NCI-H187 (cell line): ENCODE results near the gene LRSAM1.

Experiments
- DNase-seq, 2 experiments: peaks; one replicate each; lab custom pipeline; 2025; lab: John Stamatoyannopoulos, UW

The LRSAM1 gene

DNA sequence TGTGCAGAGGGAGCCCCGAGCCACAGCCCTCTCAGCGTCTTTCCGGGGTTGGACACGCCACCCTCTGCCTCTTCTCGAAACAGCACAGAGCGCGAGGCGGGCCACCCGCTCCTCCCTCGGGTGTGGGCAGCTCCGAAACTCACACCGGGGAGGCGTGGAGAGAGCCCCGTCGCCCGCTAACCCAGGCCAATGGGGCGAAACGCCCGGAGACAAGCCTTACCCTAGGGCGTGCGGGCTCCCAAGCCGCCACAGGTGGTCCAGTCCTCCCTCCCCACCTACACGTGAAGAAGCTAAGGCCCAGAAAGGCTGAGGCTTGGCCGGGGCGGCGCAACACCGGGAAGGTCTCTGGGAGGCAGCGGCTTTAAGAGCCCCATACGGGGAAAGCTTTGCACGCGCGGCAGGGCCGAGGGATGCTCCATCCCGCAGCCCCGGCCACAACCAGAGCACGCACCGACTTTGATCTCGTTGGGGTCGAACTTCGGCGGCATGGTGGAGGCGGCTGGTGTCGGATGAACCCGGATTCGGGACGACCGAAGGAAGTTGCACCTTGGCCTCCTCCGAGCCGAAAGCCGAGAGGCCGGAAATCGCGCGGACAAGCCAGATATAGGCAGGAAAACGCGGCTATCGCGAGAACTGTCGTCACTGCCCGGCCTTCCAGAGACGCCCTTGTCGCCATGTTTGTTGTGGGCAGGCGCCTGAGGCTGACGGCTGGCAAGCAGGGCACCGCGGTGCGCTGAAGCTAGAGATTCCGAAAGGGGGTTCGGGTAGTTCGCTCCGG, at the start of gene LRSAM1, which contains the start of gene RPL12:
LRSAM1 (plus strand) TSS at position 681 of the 778 bp plus-strand sequence. CDS start 3,018 bp downstream, outside the sequence.
RPL12 (minus strand) TSS at position 577 of the 778 bp plus-strand sequence; CDS start at position 488, 89 bp downstream.
- peak; percentile 73 to 77 for DNase-seq

DNA sequence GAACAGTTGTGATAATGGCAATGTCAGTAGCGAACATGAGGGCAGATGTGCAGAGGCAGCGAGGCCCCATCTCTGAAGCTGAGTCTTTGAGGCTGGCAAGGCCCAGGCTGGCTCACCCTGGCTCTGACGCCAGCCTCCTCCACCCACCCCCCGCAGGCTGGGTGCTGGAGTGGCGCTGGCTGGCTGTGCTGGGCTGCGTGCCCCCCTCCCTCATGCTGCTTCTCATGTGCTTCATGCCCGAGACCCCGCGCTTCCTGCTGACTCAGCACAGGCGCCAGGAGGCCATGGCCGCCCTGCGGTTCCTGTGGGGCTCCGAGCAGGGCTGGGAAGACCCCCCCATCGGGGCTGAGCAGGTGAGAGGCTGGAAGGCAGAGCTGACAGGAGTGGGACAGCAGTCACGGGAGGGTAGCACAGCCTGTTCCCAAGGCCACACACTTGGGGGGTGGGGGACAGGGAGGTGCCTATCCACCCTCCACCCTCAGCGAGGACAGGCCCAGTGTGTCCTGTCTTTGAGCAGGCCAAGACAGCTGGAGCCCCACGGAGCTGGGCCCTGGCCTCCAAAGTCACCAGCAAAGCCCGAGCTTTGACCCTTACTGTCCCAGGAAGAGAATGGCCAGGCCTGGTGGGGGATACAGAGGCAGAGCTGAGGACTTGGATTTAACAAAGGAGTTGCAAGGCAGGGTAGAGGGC, 48.8 kb upstream of the LRSAM1 start:
- no peak for DNase-seq

DNA sequence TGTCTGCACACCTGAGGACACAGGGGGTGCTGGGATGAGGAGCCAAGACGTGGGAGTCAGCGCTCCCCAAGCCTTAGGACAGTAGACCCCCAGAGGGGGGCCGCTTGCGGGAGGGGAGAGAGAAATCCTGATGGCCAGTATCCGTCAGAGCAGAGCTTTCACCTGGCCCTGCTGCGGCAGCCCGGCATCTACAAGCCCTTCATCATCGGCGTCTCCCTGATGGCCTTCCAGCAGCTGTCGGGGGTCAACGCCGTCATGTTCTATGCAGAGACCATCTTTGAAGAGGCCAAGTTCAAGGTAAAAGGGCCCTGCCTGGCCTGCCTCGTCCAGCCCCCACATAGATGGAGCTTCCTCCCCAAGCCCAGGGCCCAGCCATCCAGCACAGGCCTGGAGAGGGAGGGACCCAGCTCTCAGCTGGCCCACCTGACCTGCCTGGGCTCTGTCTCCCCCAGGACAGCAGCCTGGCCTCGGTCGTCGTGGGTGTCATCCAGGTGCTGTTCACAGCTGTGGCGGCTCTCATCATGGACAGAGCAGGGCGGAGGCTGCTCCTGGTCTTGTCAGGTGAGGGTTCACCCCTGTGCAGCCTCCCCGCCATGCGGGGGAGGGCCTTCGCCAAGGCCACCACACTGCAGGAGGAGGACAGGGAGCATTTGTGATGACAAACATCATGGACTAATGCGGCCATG, 47.7 kb upstream of the LRSAM1 start:
- DNase-seq, result no peak

DNA sequence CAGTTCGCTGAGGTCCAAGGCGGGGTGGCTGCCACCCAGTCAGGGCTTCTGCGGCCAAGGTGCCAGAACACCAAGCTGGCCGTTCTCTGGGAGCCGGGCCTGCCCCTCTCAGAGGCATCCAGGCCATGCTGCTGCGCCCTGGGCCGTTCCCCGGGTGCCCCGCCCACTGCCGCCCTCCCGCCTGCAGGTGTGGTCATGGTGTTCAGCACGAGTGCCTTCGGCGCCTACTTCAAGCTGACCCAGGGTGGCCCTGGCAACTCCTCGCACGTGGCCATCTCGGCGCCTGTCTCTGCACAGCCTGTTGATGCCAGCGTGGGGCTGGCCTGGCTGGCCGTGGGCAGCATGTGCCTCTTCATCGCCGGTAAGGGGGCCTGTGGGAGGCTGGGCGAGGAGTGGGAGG, 46.7 kb upstream of the LRSAM1 start:
- no peak for DNase-seq

DNA sequence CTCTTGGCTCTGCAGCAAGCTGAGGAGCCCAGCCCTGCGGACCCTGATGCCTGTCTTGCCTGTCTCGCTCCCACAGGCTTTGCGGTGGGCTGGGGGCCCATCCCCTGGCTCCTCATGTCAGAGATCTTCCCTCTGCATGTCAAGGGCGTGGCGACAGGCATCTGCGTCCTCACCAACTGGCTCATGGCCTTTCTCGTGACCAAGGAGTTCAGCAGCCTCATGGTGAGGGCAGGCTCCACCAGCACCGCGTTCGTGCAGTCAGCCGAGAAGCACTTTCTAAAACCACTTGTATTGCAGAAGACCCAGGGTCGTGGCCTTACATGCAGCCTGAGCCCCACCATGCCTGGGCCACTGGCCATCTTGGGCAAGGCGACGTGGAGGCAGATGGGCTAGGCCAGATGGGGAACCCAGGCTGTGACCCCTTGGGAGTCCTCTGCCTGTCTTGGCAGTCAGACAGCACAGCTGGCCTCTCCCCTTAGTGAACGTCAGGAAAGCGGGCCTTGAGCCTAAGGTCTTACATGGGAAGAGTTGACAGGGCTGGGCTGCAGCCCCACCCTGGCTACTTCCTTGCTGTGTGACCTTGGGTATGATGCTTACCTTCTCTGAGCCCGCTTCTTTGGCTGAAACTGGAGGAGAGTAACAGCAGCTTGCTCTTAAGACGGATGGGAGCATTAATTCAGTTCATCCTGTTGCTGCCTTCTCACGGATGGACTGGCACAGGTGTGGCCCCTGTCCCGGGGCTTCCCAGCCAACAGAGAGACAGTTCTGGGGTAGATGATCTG, 45.8 kb upstream of the LRSAM1 start:
- DNase-seq, result no peak

DNA sequence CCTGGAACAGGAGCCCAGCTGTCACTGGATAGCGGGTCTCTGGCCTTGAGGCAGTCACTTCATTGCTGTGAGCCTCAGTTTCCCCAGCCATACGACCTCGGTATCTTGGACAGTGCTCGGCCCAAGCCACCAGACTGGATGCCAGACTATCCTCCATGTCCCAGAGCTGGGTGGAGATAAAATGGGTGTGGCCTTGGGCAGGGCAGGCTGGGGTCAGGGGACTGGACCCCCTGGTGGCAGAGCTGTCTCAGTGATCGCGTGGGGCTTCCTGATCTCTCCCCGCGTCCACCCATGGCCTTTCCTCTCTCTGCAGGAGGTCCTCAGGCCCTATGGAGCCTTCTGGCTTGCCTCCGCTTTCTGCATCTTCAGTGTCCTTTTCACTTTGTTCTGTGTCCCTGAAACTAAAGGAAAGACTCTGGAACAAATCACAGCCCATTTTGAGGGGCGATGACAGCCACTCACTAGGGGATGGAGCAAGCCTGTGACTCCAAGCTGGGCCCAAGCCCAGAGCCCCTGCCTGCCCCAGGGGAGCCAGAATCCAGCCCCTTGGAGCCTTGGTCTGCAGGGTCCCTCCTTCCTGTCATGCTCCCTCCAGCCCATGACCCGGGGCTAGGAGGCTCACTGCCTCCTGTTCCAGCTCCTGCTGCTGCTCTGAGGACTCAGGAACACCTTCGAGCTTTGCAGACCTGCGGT, 44.4 kb upstream of the LRSAM1 start:
- DNase-seq, result no peak

DNA sequence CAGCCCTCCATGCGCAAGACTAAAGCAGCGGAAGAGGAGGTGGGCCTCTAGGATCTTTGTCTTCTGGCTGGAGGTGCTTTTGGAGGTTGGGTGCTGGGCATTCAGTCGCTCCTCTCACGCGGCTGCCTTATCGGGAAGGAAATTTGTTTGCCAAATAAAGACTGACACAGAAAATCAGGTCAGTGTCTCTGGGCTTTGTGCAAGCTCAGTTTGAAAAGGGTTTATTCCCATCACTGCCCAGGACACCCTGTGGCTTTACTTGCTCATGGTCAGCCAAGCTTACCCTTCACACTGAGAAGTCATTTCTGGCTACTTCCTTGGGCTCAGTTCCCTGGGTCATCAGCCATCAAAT, 43.8 kb upstream of the LRSAM1 start:
- no peak for DNase-seq

DNA sequence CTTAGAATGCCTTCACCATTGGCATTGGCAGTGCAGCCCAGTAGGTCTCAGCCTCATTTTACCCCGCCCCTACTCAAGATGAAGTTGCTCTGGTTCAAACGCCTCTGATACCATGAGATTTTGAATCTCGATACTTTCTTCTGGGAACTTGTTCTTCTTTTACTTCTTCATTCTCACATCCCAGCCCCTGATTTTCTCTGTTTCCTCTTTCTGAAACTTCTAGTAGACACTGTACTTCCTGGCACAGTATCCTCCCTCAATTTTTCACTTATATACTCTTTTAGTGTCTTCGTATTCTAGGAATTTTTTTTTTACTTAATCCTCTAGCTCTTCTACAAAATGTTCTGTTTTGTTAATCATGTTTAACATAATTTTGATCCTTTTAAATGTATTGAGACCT, 40.2 kb upstream of the LRSAM1 start:
- no peak for DNase-seq

DNA sequence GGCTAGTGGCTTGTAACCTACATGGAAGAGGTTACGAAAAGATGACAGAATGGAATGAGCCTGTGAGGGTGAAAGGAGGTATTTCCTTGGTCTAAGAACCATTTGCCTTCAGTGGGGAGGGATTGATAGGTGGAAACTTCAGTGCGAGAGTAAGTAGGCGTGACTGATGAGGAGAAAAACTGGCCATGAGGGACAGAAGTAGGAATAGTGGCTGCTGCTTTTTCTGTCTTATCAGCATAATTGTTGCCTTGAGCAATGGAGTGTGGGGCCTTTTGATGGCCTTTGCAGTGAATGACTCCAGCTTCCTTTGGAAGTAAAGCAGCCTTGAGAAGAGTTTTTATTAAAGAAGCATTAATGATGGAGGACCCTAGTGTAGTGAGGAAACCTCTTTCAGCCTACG, 36.2 kb upstream of the LRSAM1 start:
- DNase-seq, result no peak

DNA sequence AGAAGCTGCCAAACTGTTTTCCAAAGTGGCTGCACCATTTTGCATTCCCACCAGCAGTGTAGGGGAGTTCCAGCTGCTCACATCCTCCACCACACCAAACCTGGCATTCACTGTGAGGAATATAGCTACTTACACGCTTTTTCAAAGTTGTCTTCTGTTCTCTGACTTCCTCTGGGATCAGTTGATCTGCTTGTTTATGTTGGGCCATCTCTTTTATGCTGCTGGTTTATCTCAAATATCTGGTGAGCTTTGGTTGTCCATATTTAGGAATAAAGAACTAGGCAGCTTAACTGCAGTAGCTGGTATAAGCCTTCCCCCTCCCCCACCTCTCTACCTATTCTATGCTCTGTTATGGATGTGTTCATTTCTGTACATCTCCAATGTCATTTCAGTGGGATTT, 35.7 kb upstream of the LRSAM1 start:
- DNase-seq, result no peak

DNA sequence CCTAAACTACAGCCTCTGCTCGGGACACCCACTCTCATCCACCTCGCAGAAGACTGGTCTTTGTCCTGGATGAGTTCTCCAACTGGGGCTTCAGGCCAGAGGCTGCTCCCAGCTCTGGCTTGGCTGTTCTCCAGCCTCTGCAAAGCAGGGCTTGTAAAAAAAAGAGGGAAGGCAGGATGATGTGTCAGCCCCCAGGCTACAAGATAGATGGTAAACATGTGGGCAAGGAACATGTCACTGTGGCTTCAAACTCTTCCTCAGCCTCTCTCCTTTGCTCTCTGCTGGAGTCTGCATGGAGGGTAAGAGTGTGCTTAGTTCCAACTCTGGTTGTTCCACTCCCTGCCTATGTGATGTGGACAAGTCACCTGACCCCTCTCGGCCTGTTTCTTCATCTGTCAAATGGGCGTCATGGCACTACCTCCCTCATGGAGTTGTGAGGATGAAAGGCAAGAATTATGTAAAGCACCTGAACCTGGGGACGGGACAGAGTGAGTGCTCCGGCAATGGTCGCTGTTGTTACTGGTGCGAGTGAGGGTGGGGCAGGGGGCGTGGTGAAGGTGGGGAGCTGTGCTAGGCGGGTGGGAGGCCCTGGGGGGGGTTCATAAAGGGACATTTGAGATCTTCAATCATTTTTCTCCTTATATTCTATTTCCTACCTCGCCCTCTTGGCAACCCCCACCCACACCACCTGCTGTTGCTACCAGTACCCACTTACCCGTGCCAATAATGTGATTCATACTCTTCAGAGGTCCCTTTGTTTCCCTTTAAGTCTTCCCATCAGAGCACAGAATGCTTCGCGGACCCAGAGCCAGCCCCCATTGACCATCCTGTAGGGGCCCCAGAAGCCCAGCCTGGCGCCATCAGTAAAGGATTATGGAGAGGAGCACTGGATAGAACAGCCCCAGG, 33.9 kb upstream of the LRSAM1 start:
- DNase-seq, result no peak

DNA sequence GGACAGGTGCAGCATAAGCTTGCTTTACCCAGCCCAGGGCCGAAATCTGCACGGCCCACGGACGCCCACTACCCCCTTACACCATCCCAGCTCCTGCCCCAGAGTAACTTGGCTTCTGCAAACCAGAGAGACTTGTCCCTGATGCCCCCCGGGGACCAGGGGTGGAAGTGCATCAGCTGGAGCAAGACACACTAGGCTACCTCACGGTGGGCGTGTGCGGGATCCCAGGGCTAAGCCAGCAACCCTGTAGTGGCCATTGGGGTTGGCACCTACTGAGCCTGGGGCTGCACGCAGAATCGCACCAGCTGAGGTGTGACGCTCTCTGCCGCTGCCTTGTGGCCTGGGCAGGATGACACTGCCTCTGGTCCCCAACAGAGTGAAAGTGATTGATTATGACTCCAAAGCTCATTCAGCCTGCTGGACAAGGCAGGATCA, 33.3 kb upstream of the LRSAM1 start:
- DNase-seq, result no peak

DNA sequence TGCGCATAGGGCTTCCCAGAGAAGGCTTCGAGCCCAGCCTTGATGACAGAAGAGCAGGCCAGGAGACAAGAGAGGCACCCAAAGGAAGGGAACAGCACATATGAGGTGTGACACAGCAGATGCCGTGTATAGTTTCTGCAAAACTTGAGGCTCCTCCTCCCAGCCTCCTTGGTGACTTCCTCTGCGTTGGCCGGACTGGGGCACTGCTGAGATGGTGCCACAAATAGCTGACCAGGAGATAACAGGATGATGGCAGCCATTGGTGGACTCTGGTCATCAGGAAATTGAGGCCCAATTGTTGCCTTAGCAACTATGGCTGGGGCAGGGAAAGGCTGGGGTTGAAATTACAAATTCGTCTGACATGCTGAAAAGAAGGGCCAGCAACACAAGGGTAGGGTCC, 32.0 kb upstream of the LRSAM1 start:
- no peak for DNase-seq

DNA sequence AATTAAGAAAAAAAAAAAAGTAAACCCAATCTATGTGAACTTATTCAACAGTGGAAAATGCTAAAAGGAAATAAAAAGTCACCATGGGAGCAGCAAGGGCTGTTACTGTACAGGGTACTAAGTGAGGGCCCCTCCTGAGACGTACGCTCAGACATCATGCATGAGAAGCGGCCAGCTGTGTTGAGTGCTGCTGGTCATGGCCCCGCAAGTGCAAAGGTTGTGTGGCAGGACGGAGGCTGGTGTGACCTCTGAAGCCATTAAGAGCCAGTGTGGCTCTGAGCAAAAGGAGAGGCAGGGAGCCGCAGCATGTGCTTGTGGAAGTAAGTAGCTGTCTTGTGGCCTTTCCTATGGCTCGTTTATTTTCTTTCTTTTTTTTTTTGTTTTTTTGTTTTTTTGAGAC, 30.3 kb upstream of the LRSAM1 start:
- no peak for DNase-seq

DNA sequence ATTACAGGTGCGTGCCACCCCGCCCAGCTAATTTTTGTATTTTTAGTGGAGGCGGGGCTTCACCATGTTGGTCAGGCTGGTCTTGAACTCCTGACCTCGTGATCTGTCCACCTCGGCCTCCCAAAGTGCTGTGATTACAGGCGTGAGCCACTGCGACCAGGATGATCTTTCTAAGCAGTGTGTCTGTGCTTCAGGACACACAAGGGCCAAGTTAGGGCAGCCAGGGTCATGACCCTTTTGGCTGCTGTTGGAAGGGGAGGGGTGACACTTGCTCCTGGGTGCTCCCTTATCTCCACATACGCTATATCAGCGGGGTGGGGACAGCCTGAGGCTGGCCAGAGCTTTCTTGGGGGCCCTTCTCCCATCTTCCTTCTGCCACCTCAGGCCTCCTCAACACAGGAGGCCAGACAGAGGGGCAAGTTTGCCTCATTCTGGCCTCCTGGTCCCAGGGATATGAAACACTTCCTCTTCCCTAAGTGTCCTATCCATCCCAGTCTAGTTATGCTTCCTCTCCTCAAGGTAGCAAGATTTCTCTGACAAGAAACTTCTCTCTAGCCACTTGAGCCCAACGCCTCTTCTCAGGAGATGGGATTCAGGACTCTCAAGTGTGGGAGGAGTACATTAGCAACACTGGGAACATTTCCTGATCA, 29.1 kb upstream of the LRSAM1 start:
- DNase-seq, result no peak

DNA sequence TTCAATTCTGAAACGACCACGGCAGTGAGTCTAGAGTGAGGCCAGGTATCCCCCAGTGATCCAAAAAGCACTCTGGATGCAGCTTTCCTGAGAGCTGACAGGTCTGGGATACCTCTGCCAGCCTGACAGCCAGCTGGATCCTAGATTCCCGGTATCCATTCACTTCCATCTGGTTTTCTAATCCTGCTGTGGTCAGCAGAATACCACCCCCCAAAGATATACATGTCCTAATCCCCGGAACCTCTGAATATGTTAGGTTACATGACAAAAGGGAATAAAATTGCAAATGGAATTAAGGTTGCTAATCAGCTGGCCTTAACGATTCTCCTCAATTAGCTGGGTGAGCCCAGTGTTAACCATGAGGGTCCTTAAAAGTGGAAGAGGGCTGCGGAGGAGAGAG, 28.5 kb upstream of the LRSAM1 start:
- no peak for DNase-seq

DNA sequence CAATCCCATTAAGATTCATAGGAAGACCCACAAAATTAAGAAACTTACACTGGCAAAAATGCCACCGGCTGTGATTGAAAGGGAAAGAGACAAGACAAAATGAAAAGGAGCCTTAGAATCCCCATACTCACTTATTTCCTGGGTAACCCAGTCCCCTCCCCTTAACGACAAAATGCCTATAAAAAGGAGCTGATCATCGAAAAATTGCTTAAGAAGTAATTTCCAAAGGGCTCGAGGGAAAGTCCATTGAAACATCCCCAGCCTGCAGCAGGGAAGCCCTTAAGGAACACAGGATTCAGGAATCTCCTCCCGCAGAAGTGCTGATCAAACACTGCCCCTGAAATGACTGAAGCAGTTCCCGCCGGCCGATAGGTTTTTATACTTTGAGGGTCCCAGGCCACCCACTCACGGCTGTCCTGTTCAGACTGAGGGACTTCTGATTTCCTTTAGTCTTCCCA, 27.8 kb upstream of the LRSAM1 start:
- DNase-seq, result no peak

DNA sequence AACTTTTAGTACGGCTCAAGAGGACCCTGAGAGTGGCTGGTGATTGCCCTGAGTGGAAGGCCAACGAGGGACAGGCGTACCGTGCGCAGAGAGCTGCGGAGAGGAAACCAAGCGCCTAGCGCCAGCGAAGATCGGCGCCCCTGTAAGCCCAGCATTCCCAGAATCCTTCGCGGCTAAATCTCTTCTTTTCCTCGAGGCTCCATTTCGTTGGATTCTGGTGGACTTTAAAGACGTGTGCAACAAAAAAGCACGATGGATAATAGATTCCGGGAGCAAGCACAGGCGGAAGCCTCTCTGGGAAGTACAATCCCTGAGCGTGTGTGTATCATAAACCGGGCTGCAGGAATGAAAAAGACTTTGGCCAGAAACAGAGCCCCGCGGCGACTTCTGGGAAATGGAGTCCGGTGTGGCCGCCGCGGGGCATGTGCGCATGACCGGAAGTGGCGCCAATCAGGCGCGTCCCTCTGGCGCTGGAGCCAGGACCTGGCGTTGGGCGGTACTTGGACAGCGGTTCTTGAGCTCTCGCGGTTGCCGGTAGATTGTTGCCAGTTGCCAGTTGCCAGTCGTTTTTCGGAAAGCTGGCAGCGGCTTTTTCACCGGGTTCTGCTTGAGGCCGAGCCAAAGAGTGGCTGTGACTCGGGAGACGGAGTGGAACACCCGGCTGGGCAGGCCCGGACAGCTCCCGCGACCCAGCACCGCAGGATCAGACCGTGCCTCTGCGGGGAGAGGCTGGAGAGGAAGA, 27.2 kb upstream of the LRSAM1 start, which contains the start of gene ZNF79:
ZNF79 (plus strand) TSS at position 449 of the 742 bp plus-strand sequence. CDS start 406 bp downstream, outside the sequence.
- peak; percentile 70 to 74 for DNase-seq

DNA sequence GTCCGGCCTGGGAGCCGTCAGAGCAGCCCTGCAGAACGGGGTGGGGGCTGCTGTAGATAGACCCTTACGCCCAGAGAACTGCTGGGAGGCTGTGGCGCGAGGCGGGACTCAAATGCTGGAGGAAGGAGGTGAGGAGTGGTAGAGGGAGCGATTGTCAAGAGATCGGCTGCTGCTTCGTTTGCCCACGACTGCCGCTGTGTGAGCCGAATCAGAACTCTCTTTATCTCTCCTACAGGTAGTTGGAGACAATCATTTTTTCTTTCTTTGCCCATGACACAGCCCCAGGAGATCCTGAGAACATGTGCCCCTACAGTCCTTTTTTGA, 26.7 kb upstream of the LRSAM1 start:
- no peak for DNase-seq
